GM19397 (cell line): ENCODE data around the gene PDZD2.
"Not testable (repeated sequence)": the region's sequence is repeated elsewhere in the genome, so short reads cannot be mapped to it uniquely, and the experiment has no call there.

ENCODE experiments used
- ATAC-seq: cut with Tn5 transposase; IDR thresholded peaks from one replicate; pipeline ENCODE4 v1.9.1; 2021; ENCODE audit warnings: mild to moderate bottlenecking, moderate library complexity; ENCODE audit not compliant: unreplicated experiment

Gene PDZD2

GRCh38 chr5:31682851-31683250 is 43.9 kb downstream of the PDZD2 start:
- ATAC-seq = no peak

- no peak for ATAC-seq
Measured at GRCh38 chr5:31688515-31689092, 49.7 kb downstream of the PDZD2 start.

GRCh38 chr5:31691408-31691807 is 52.5 kb downstream of the PDZD2 start:
- ATAC-seq = not testable (repeated sequence)

GRCh38 chr5:31692561-31693221 is 53.8 kb downstream of the PDZD2 start:
- ATAC-seq = no peak

GRCh38 chr5:31698673-31699072 is 59.7 kb downstream of the PDZD2 start:
- ATAC-seq = no peak

GRCh38 chr5:31701642-31702299 is 62.8 kb downstream of the PDZD2 start:
- no peak for ATAC-seq

- no peak for ATAC-seq
Measured at GRCh38 chr5:31702712-31703111, 63.8 kb downstream of the PDZD2 start.

GRCh38 chr5:31703757-31704156 is 64.8 kb downstream of the PDZD2 start:
- no peak for ATAC-seq

GRCh38 chr5:31706186-31706585 is 67.3 kb downstream of the PDZD2 start:
- ATAC-seq = no peak

- no peak for ATAC-seq
Measured at GRCh38 chr5:31707329-31707728, 68.4 kb downstream of the PDZD2 start.

- ATAC-seq = no peak
Measured at GRCh38 chr5:31708089-31708488, 69.2 kb downstream of the PDZD2 start.

GRCh38 chr5:31711363-31711762 is 72.4 kb downstream of the PDZD2 start:
- ATAC-seq = no peak

- ATAC-seq = no peak
Measured at GRCh38 chr5:31711935-31712592, 73.1 kb downstream of the PDZD2 start.

GRCh38 chr5:31717561-31717960 is 78.6 kb downstream of the PDZD2 start:
- ATAC-seq = no peak

- no peak for ATAC-seq
Measured at GRCh38 chr5:31720004-31720403, 81.1 kb downstream of the PDZD2 start.

GRCh38 chr5:31720811-31721345 is 81.9 kb downstream of the PDZD2 start:
- ATAC-seq = no peak

GRCh38 chr5:31722111-31722510 is 83.2 kb downstream of the PDZD2 start:
- ATAC-seq = no peak

GRCh38 chr5:31725996-31726395 is 87.1 kb downstream of the PDZD2 start:
- no peak for ATAC-seq

GRCh38 chr5:31726952-31727351 is 88.0 kb downstream of the PDZD2 start:
- ATAC-seq = no peak

- no peak for ATAC-seq
Measured at GRCh38 chr5:31728039-31728438, 89.1 kb downstream of the PDZD2 start.

GRCh38 chr5:31728806-31729205 is 89.9 kb downstream of the PDZD2 start:
- not testable (repeated sequence) for ATAC-seq

GRCh38 chr5:31730139-31730538 is 91.2 kb downstream of the PDZD2 start:
- no peak for ATAC-seq
